Measurements from ENCODE around the gene WNK4.

- TF ChIP-seq DMBX1 (CRISPR knock-in tag; IDR thresholded peaks at IDR 0.05; ENCODE audit: borderline replicate concordance) (no peak), CTCF (IDR thresholded peaks at IDR 0.05 in 2 of 3, conservative IDR thresholded peaks at IDR 0.05 in 1 of 3; ENCODE audit: insufficient read depth in 2 of 3, low read depth in 1 of 3, low read length in 3 of 3) (no peak), ZNF57 (CRISPR knock-in tag; IDR thresholded peaks at IDR 0.05) (no peak), ARID3A (IDR thresholded peaks at IDR 0.05; ENCODE audit: borderline replicate concordance, low read depth, low read length) (no peak), ARNT (IDR thresholded peaks at IDR 0.05) (no peak), CEBPG (CRISPR knock-in tag; IDR thresholded peaks at IDR 0.05) (no peak), CEBPG (tag; conservative IDR thresholded peaks at IDR 0.05 in 1 of 2, IDR thresholded peaks at IDR 0.05 in 1 of 2) (no peak), ZNF644 (tag; IDR thresholded peaks at IDR 0.05; ENCODE audit: low read depth) (no peak), ZBTB1 (CRISPR knock-in tag; IDR thresholded peaks at IDR 0.05; ENCODE audit: borderline replicate concordance, low read depth) (no peak), TEAD4 (IDR thresholded peaks at IDR 0.05; ENCODE audit: low read length) (no peak), TEAD4 (CRISPR knock-in tag; IDR thresholded peaks at IDR 0.05; ENCODE audit: borderline replicate concordance) (no peak), POLR2AphosphoS5 (IDR thresholded peaks at IDR 0.05; ENCODE audit: control insufficient read depth, insufficient read depth, low read depth, low read length) (no peak)
Observed at GRCh38 chr17:42844761-42845555, 64.5 kb downstream of the WNK4 start.

All from K562 (cell line).